Peyer's patch (tissue), 4 donors: Measurements from ENCODE around the gene HDAC9. TPM values are rescaled to one million over a fixed set of nuclear protein-coding genes. Genes with fewer than 3 reads are reported as not detected.

Source experiments
- DNase-seq, 3 donors: peaks; one replicate each; pipeline ENCODE4 v3.0.0-alpha.2; 2017 to 2019
- H3K27ac ChIP-seq, 4 donors: fragments of 200-600 bp; sonication (generic); one replicate each; pipeline ENCODE4 v1.5.1; 2016 to 2019
- H3K27me3 ChIP-seq, 2 donors: fragments of 200-600 bp; sonication (generic); one replicate each; pipeline ENCODE4 v1.5.1; 2019
- H3K36me3 ChIP-seq, 3 donors: fragments of 200-600 bp; sonication (generic); one replicate each; pipeline ENCODE4 v1.5.1; 2016 to 2019
- H3K4me1 ChIP-seq, 4 donors: fragments of 200-600 bp; sonication (generic); one replicate each; pipeline ENCODE4 v1.5.1; 2016 to 2019
- H3K4me3 ChIP-seq, 4 donors: fragments of 200-600 bp; sonication (generic); 1 replicate in 3 of 4; 2 replicates in 1 of 4; pipeline ENCODE4 v1.5.1; 2016 to 2019; ENCODE audit warnings: mild to moderate bottlenecking in 1 of 4
- H3K9me3 ChIP-seq, 4 donors: fragments of 200-600 bp; sonication (generic); one replicate each; pipeline ENCODE4 v1.5.1; 2016 to 2019; ENCODE audit warnings: mild to moderate bottlenecking in 1 of 4
- POLR2A ChIP-seq, 2 donors: fragments of 450-650 bp; IDR thresholded peaks; one replicate each; pipeline ENCODE4 v1.5.1; 2017; ENCODE audit warnings: antibody characterized with exemption in 2 of 2, mild to moderate bottlenecking in 2 of 2, moderate library complexity in 2 of 2
- total RNA-seq, 4 donors: library from RNA; depleted of rRNA; stranded (reverse); fragments of >200 nt; gene quantifications; one replicate each; pipeline ENCODE4 v1.1.0, GENCODE V29; 2016
- TF ChIP-seq, protein P1 (sequence below), 6 experiments: fragments of 450-650 bp in 4 of 6; fragments of 200-600 bp in 2 of 6; sonication (generic) in 1 of 6; IDR thresholded peaks; one replicate each; pipeline ENCODE4 v1.5.1; 2017 to 2019; ENCODE audit warnings: antibody characterized with exemption in 6 of 6, mild to moderate bottlenecking in 3 of 6, moderate library complexity in 1 of 6

The HDAC9 gene
- total RNA-seq, 4 donors from 2014 or later, result 0.88 to 75.9 (median 4.4) TPM

DNA sequence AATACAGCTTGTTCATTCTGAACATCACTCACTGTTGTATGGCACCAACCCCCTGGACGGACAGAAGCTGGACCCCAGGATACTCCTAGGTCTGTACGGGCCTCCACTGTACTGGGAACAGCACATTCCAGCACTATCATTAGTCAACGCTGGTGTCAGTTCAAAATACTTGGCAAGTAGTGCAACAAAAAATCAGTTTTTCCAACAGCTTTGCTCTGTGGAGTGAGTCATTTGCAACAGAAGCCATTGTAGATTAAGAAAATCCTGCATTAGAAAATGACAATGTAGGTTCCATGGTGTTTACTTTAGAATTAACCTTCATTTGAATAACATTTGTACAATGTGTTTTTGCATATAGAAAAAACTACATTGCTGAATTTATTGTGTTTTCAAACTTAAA lies 266.6 kb downstream of the HDAC9 start:
- no peak for DNase-seq
- no peaks in the 10 kb centered on the region for H3K36me3 ChIP-seq
- no peaks in the 10 kb centered on the region for H3K9me3 ChIP-seq
- no peak overlapping the region for H3K4me3 ChIP-seq
- H3K27me3 ChIP-seq, result no peaks in the 10 kb centered on the region
- no peak overlapping the region for H3K27ac ChIP-seq
- TF ChIP-seq, protein P1, sequence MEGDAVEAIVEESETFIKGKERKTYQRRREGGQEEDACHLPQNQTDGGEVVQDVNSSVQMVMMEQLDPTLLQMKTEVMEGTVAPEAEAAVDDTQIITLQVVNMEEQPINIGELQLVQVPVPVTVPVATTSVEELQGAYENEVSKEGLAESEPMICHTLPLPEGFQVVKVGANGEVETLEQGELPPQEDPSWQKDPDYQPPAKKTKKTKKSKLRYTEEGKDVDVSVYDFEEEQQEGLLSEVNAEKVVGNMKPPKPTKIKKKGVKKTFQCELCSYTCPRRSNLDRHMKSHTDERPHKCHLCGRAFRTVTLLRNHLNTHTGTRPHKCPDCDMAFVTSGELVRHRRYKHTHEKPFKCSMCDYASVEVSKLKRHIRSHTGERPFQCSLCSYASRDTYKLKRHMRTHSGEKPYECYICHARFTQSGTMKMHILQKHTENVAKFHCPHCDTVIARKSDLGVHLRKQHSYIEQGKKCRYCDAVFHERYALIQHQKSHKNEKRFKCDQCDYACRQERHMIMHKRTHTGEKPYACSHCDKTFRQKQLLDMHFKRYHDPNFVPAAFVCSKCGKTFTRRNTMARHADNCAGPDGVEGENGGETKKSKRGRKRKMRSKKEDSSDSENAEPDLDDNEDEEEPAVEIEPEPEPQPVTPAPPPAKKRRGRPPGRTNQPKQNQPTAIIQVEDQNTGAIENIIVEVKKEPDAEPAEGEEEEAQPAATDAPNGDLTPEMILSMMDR (IDR thresholded peaks at IDR 0.05), result no peak
- no peak for TF ChIP-seq POLR2A (IDR thresholded peaks at IDR 0.05)
- no peaks in the 10 kb centered on the region for H3K4me1 ChIP-seq

- H3K4me3 ChIP-seq, result no peak overlapping the region
- TF ChIP-seq POLR2A (IDR thresholded peaks at IDR 0.05), result no peak
- TF ChIP-seq, protein P1 (IDR thresholded peaks at IDR 0.05), result no peak
- H3K9me3 ChIP-seq, result no peaks in the 10 kb centered on the region
- no peak overlapping the region for H3K27ac ChIP-seq
- H3K27me3 ChIP-seq, result no peaks in the 10 kb centered on the region
- no peak for DNase-seq
- H3K4me1 ChIP-seq, result no peaks in the 10 kb centered on the region
- no peaks in the 10 kb centered on the region for H3K36me3 ChIP-seq
Observed at GRCh38 chr7:18768256-18768655, 272.7 kb downstream of the HDAC9 start.

GRCh38 chr7:18770154-18770811 lies 274.7 kb downstream of the HDAC9 start:
- H3K4me1 ChIP-seq, result no peaks in the 10 kb centered on the region
- no peak overlapping the region for H3K4me3 ChIP-seq
- no peak for DNase-seq
- H3K9me3 ChIP-seq, result no peaks in the 10 kb centered on the region
- H3K27ac ChIP-seq, result no peak overlapping the region
- no peaks in the 10 kb centered on the region for H3K36me3 ChIP-seq
- no peaks in the 10 kb centered on the region for H3K27me3 ChIP-seq
- TF ChIP-seq POLR2A (IDR thresholded peaks at IDR 0.05), result no peak
- TF ChIP-seq, protein P1 (IDR thresholded peaks at IDR 0.05), result no peak

GRCh38 chr7:18770822-18771221 lies 275.3 kb downstream of the HDAC9 start:
- Histone ChIP-seq H3K4me3 (no peak overlapping the region), H3K36me3 (no peaks in the 10 kb centered on the region), H3K4me1 (no peaks in the 10 kb centered on the region), H3K27me3 (no peaks in the 10 kb centered on the region), H3K9me3 (no peaks in the 10 kb centered on the region), H3K27ac (no peak overlapping the region)
- TF ChIP-seq, protein P1 (IDR thresholded peaks at IDR 0.05), result no peak
- no peak for DNase-seq

- no peaks in the 10 kb centered on the region for H3K4me1 ChIP-seq
- H3K27ac ChIP-seq, result no peak overlapping the region
- no peak for DNase-seq
- TF ChIP-seq, protein P1 (IDR thresholded peaks at IDR 0.05), result no peak
- no peak for TF ChIP-seq POLR2A (IDR thresholded peaks at IDR 0.05)
- no peak overlapping the region for H3K4me3 ChIP-seq
- no peaks in the 10 kb centered on the region for H3K27me3 ChIP-seq
- H3K36me3 ChIP-seq, result no peaks in the 10 kb centered on the region
- no peaks in the 10 kb centered on the region for H3K9me3 ChIP-seq
Observed at GRCh38 chr7:18771834-18772566, 276.5 kb downstream of the HDAC9 start.
